ENCODE results near the gene TRPM7.

- TF ChIP-seq CTCF (conservative IDR thresholded peaks at IDR 0.05 in 1 of 2, IDR thresholded peaks at IDR 0.05 in 1 of 2; ENCODE audit: extremely low read depth in 1 of 2, insufficient read depth in 1 of 2, low read depth in 1 of 2, low read length in 2 of 2): no peak
- TF ChIP-seq EZH2 (IDR thresholded peaks at IDR 0.05; ENCODE audit: borderline replicate concordance, low read length): no peak
These were observed 137.3 kb downstream of the TRPM7 start for GRCh38 chr15:50549326-50549725.

All from mammary epithelial cell (primary cell).